GM06990 (cell line): ENCODE results near the gene RPS27.

Experiments used
- DNase-seq: peaks from one replicate; pipeline ENCODE4 v3.0.0-alpha.2; 2011; ENCODE audit not compliant: insufficient read length; ENCODE audit errors: extremely low read depth
- H3K27me3 ChIP-seq: replicated peaks from 2 replicates; pipeline ENCODE4 v1.6.0; 2011; ENCODE audit warnings: low read length; ENCODE audit not compliant: control insufficient read depth, insufficient read depth
- H3K36me3 ChIP-seq: 2 replicates; pipeline ENCODE4 v1.5.1; 2011; ENCODE audit warnings: low read length; ENCODE audit not compliant: control insufficient read depth, insufficient read depth
- H3K4me3 ChIP-seq: replicated peaks from 2 replicates; pipeline ENCODE4 v1.5.1; 2011; ENCODE audit warnings: low read depth, mild to moderate bottlenecking, control low read depth, low read length
- CTCF ChIP-seq: IDR thresholded peaks from 2 replicates; pipeline ENCODE4 v1.5.1; 2011; ENCODE audit warnings: low read length, control low read depth, mild to moderate bottlenecking, inconsistent platforms; ENCODE audit not compliant: insufficient read depth, poor library complexity, severe bottlenecking

Gene RPS27

DNA sequence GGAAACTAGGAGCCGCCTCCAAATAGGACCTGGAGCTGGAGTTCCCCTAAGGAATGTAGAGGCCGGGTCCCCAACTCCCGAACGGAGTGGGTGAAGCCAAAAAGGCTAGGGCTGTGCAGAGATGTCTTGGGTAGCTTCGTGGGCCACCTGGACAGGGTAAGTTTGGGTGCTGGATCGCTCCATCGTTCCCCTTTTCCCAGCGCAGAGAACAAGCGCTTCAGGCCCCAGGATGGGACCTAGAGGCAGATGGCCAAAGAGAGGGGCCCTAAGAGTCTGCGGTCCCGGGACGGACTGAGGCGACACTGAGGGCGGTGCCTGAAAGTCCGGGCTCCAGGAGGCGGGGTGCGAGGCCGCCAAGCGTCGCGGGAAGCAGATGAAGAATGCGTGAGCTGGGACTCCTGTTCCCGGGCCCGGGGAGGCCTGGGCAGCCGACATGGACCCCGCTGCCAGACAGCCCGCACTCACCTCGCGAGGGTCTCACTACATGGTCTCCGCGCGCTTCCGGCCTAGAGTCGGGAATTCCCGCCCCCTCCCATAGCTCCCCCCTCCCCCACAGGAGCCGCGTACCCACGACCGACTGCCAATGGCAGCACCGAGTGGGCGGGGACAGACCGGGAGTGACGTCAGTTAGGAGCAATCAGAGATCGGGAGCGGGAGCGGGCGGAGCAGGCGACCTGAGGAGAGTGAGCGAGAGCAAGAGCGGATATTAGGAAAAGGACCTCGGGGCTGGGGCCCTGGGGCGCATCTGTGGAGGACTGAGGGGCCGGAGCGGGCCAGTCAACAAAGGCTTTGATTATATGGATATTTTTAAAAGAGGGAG lies 27.3 kb upstream of the RPS27 start, which contains the start of gene SLC39A1:
TSS of gene SLC39A1 (minus strand) at position 508 of the 820 bp plus-strand sequence. CDS start 822 bp downstream, outside the sequence.
- peaks cover 6% of the 10 kb centered on the region for H3K36me3 ChIP-seq
- H3K27me3 ChIP-seq: no peaks in the 10 kb centered on the region
- TF ChIP-seq CTCF: no peak
- peak within 1 kb of the TSS; percentile 81 for H3K4me3 ChIP-seq
- DNase-seq: peak; percentile 94

- TF ChIP-seq CTCF: no peak
- peaks cover 6% of the 10 kb centered on the region for H3K36me3 ChIP-seq
- no peaks in the 10 kb centered on the region for H3K27me3 ChIP-seq
- peak overlapping the region; percentile 81 for H3K4me3 ChIP-seq
- DNase-seq: no peak
Observed at GRCh38 chr1:153963850-153964331, 26.7 kb upstream of the RPS27 start.

DNA sequence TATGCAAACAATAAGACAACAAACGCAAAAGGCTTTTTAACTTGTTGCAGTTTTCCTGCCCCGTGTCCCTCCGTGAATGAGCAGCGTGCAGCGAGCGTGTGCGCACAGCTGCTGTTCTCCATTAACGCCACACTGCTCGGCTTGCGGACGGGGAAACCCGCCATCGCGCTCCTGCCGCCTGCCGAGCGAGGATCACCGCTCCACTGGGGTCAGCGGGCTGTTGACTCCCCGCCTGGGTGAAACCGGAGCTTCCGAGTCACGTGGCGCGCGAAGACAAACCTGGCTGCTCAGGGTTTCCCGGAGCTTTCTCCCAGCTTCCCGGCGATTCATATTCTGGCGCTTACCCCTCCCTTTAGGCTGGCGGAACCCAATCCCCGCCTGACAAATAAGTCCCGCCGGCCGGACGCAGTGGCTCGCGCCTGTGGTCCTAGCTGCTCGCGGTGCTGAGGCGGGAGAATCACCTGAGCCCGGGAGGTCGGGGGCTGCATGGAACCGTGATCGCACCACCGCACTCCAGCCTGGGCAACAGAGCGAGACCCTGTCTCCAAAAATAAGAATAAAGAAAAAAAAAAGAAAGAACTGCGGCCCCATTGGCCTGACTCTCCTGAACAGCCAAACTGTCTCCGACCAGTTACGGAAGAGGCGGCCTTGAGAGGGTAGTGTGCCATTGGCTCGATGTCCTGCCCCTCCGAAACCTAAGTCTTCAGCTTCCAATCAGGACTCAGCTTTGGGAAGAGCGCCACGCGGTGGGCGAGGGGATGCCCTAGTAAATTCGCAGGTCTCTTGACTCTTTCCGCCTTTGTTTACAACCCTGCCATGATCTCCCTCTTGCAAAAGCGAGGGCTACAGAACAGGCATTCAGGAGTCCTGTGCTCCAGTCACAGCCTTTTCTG lies 23.2 kb upstream of the RPS27 start, which contains the start of gene CREB3L4:
TSS of gene CREB3L4 (plus strand) at position 796 of the 893 bp plus-strand sequence. CDS start 624 bp downstream, outside the sequence.
- peak; percentile 55 for TF ChIP-seq CTCF
- H3K27me3 ChIP-seq: no peaks in the 10 kb centered on the region
- peaks cover under 1% of the 10 kb centered on the region for H3K36me3 ChIP-seq
- peak; percentile 89 for DNase-seq
- H3K4me3 ChIP-seq: peak within 1 kb of the TSS; percentile 64

DNA sequence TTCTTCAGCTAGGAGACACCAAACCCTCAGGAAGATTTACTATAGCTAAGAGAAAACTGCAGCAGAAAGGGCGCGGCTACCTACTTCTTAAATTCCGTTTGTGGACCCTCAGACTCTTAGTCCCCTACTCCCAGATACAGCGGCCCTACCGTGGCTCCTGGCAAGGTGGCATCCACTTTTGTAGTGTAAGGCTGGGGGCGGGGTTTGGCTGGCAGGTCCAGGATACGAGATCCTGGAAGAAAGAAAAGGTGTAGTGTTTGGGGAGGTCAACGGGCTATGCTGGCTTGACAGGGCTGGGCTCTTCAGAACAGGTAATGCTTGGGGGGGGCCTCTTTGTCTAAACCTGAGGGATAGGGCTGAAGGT lies 22.6 kb upstream of the RPS27 start:
- no peak for DNase-seq
- TF ChIP-seq CTCF: no peak
- Histone ChIP-seq H3K27me3 (no peaks in the 10 kb centered on the region), H3K36me3 (peaks cover 3% of the 10 kb centered on the region), H3K4me3 (peak overlapping the region; percentile 64)

DNA sequence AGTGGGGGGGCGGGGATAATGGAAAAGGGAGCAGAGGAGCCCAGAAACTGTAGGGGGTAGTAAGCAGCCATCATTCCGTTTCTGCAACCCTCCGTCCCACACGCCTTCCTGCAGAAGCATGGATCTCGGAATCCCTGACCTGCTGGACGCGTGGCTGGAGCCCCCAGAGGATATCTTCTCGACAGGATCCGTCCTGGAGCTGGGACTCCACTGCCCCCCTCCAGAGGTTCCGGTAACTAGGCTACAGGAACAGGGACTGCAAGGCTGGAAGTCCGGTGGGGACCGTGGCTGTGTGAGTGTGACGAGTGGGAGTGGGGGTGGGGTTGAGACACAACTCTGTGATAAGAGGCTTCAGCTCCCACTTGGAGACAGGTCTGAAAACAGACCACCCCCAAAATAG lies 22.2 kb upstream of the RPS27 start:
- TF ChIP-seq CTCF: no peak
- no peaks in the 10 kb centered on the region for H3K27me3 ChIP-seq
- peaks cover 7% of the 10 kb centered on the region for H3K36me3 ChIP-seq
- no peak for DNase-seq
- H3K4me3 ChIP-seq: peak overlapping the region; percentile 64
